Measurements from ENCODE around the gene ACER1. TPM values are rescaled to one million over a fixed set of nuclear protein-coding genes. Genes with fewer than 3 reads are reported as not detected.
"Not testable (repeated sequence)": the region's sequence is repeated elsewhere in the genome, so short reads cannot be mapped to it uniquely, and the experiment has no call there.

The ACER1 gene
- total RNA-seq, 1 donor from 2014 or later = not detected

GRCh38 chr19:6286676-6287075 is 46.7 kb downstream of the ACER1 start:
- TF ChIP-seq, protein P1, sequence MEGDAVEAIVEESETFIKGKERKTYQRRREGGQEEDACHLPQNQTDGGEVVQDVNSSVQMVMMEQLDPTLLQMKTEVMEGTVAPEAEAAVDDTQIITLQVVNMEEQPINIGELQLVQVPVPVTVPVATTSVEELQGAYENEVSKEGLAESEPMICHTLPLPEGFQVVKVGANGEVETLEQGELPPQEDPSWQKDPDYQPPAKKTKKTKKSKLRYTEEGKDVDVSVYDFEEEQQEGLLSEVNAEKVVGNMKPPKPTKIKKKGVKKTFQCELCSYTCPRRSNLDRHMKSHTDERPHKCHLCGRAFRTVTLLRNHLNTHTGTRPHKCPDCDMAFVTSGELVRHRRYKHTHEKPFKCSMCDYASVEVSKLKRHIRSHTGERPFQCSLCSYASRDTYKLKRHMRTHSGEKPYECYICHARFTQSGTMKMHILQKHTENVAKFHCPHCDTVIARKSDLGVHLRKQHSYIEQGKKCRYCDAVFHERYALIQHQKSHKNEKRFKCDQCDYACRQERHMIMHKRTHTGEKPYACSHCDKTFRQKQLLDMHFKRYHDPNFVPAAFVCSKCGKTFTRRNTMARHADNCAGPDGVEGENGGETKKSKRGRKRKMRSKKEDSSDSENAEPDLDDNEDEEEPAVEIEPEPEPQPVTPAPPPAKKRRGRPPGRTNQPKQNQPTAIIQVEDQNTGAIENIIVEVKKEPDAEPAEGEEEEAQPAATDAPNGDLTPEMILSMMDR (IDR thresholded peaks at IDR 0.05; ENCODE audit: borderline replicate concordance) = no peak
- no peak for DNase-seq

GRCh38 chr19:6282393-6282792 is 51.0 kb downstream of the ACER1 start:
- H3K27me3 ChIP-seq (ENCODE audit: low read depth); intact Hi-C loops (cut with micrococcal nuclease); DNase-seq; H3K4me3 ChIP-seq; H3K27ac ChIP-seq (replicated peaks); H3K36me3 ChIP-seq: not testable (repeated sequence)
- peaks cover 20% of the 10 kb centered on the region for H3K9me3 ChIP-seq (replicated peaks)
- H3K4me1 ChIP-seq = peaks cover 24% of the 10 kb centered on the region

More at GRCh38 chr19:6286676-6287075, 46.7 kb downstream of the ACER1 start:
- Histone ChIP-seq H3K27ac (replicated peaks) (no peak overlapping the region), H3K4me3 (no peak overlapping the region), H3K9me3 (replicated peaks) (peaks cover 63% of the 10 kb centered on the region), H3K4me1 (no peaks in the 10 kb centered on the region), H3K27me3 (ENCODE audit: low read depth) (no peaks in the 10 kb centered on the region), H3K36me3 (peaks cover 9% of the 10 kb centered on the region)
- intact Hi-C loops (cut with micrococcal nuclease) = no loop called here

DNA sequence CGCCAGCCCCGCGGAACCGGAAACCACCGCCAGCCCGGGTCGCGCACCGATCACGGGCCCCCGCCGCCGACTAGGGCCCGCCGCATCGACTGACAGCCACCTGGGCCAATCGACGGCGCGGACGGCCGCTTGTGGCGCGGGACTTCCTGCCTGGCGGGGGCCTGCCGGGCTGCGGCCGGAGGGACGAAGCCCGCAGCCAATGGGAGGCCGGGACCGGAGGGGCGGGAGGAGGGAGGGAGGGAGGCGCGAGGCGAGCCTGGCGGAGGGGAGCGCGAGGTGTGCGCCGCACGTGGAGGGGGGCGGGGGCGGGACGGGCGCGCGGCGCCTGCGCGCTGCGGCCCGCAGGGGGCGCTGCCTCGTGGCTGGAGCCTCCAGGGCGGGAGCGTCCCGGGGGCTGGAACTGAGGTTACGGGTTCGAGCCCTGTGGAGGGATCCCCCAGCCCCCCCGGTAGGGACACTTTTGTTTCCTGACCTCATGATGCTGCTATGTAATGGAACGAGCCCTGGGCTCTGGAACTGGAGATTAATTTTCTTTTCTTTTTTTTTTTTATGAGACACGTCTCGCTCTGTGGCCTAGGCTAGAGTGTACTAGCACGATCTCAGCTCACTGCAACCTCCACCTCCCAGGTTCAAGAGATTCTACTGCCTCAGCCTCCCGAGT is 53.4 kb downstream of the ACER1 start, which contains the start of gene MLLT1:
Gene MLLT1, minus strand, starts transcription at position 45 of the 661 bp plus-strand sequence. CDS start 191 bp downstream, outside the sequence.
- intact Hi-C loops (cut with micrococcal nuclease) = no loop called here
- Histone ChIP-seq H3K4me1 (peaks cover 47% of the 10 kb centered on the region), H3K4me3 (peak within 1 kb of the TSS; percentile 91), H3K27ac (replicated peaks) (peak within 1 kb of the TSS; percentile 80), H3K9me3 (replicated peaks) (no peaks in the 10 kb centered on the region), H3K36me3 (no peaks in the 10 kb centered on the region), H3K27me3 (ENCODE audit: low read depth) (no peaks in the 10 kb centered on the region)
- TF ChIP-seq, protein P1 (IDR thresholded peaks at IDR 0.05; ENCODE audit: borderline replicate concordance) = peak; percentile 85
- peak; percentile 98 for DNase-seq

DNA sequence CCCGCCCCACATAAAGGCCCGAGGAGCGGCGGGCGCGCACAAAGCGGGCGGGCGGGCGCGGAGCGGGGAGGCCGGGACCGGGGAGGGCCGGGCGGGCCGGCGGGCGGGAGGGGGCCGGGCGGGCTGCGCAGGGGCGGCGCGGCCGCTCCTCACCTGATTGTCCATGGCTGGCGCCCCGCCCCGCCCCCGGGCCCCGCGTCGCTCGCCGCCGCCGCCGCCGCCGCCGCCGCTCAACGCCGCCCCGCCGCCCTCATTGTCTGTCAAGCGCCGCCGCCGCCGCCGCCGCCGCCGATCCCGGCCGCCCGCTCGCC is 53.8 kb downstream of the ACER1 start:
- H3K36me3 ChIP-seq = no peaks in the 10 kb centered on the region
- peak overlapping the region; percentile 80 for H3K27ac ChIP-seq (replicated peaks)
- DNase-seq = no peak
- H3K4me3 ChIP-seq = peak overlapping the region; percentile 91
- peaks cover 52% of the 10 kb centered on the region for H3K4me1 ChIP-seq
- intact Hi-C loops (cut with micrococcal nuclease) = no loop called here
- H3K9me3 ChIP-seq (replicated peaks) = no peaks in the 10 kb centered on the region
- TF ChIP-seq, protein P1 (IDR thresholded peaks at IDR 0.05; ENCODE audit: borderline replicate concordance) = no peak
- H3K27me3 ChIP-seq (ENCODE audit: low read depth) = no peaks in the 10 kb centered on the region

DNA sequence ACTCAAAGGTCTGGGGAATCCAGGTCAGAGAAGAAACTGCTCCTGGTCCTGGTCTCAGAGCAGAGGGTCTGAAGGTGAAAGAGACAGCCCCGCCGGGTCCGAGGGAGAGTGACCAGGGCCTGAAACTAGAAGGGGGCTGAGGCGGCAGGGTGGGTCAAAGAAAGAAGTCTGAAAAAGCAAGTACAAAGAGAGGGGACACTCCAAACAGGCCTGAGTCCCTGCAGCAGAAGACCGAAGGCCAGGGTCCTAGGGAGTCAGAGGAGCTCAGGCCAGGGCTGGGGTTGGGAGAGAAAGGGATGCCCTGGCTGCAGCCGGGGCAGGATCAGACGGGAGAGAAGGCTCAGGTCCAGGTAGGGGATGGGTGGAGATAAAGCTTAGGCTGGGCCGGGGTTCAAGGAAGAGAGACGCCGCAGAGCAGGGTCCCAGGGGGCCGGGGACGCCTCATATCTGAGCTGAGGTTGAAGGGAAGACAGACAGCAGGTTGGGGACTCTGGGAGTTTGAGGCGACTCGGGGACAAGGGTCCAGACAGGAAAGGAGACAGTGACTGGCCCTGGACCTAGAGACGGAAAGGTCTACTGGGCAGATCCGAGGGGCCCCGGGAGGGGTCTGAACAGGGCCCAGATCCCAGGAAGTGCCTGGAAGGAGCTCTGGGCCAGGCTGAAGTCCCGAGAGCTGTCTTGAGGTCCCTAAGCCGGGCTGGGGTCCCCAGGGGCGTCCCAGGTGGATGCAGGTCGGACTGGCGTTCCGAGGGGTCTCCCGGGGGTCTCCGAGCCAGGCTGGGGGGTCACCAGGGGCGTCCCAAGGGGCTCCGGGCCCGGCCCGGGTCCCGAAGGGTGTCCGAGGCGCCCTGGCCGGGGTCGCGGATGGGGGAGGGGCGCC is 54.4 kb downstream of the ACER1 start:
- Histone ChIP-seq H3K4me1 (peaks cover 58% of the 10 kb centered on the region), H3K36me3 (no peaks in the 10 kb centered on the region), H3K9me3 (replicated peaks) (no peaks in the 10 kb centered on the region), H3K27me3 (ENCODE audit: low read depth) (no peaks in the 10 kb centered on the region), H3K27ac (replicated peaks) (peak overlapping the region; percentile 80), H3K4me3 (peak overlapping the region; percentile 91)
- intact Hi-C loops (cut with micrococcal nuclease) = no loop called here
- DNase-seq = no peak
- TF ChIP-seq, protein P1 (IDR thresholded peaks at IDR 0.05; ENCODE audit: borderline replicate concordance) = no peak

DNA sequence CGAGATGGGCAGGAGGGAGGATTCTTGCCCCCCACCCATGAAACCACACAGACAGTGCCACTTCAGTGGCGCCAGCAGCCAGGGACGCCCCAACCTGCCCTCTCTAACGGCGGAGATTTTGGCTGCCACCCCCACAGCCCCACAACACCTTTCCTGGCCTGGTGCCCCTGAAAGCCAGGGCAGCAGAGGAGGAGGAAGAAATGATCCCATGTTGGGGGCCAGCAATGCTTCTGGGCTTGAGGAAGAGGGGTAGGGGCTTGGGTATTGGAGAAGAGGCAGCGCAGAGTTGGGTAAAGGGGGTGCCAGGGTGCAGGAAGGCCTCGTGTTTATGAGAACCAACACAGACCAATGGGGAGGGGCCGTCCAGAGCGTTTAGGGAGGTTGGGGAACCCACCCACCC is 55.4 kb downstream of the ACER1 start:
- no peaks in the 10 kb centered on the region for H3K9me3 ChIP-seq (replicated peaks)
- peak overlapping the region; percentile 91 for H3K4me3 ChIP-seq
- peaks cover 67% of the 10 kb centered on the region for H3K4me1 ChIP-seq
- intact Hi-C loops (cut with micrococcal nuclease) = no loop called here
- DNase-seq = no peak
- TF ChIP-seq, protein P1 (IDR thresholded peaks at IDR 0.05; ENCODE audit: borderline replicate concordance) = no peak
- H3K27ac ChIP-seq (replicated peaks) = peak overlapping the region; percentile 80
- no peaks in the 10 kb centered on the region for H3K36me3 ChIP-seq
- no peaks in the 10 kb centered on the region for H3K27me3 ChIP-seq (ENCODE audit: low read depth)

Measured in left ventricle myocardium inferior (tissue), 1 donor.